ENCODE results near the gene WDR70.

- TF ChIP-seq CTCF (IDR thresholded peaks at IDR 0.05) (no peak), POLR2A (IDR thresholded peaks at IDR 0.05) (no peak)
Measured at GRCh38 chr5:37695647-37696046, 316.5 kb downstream of the WDR70 start.
